Measurements from ENCODE around the gene GHRHR.

GHRHR gene

GRCh38 chr7:30963842-30964241 is at the start of gene GHRHR:
Gene GHRHR (plus strand): TSS chr7:30963953. CDS start chr7:30964069, 116 bp downstream.
- H3F3A ChIP-seq (ENCODE audit: insufficient read depth, low read length): no peaks in the 10 kb centered on the region
- no peaks in the 10 kb centered on the region for H3K27me3 ChIP-seq (replicated peaks; ENCODE audit: insufficient read depth, low read length)
- no peaks in the 10 kb centered on the region for H3K36me3 ChIP-seq (replicated peaks; ENCODE audit: insufficient read depth, low read length)
- no peaks in the 10 kb centered on the region for H3K9me2 ChIP-seq (replicated peaks; ENCODE audit: insufficient read depth, low read length)
- no peak within 1 kb of the TSS for H3K4me2 ChIP-seq (ENCODE audit: low read depth, low read length)
- H3K4me1 ChIP-seq (ENCODE audit: low read length): no peaks in the 10 kb centered on the region
- no peak within 1 kb of the TSS for H3K27ac ChIP-seq (ENCODE audit: low read length)
- TF ChIP-seq CTCF (IDR thresholded peaks at IDR 0.05; ENCODE audit: low read length) (no peak), EZH2phosphoT487 (IDR thresholded peaks at IDR 0.05; ENCODE audit: low read length) (no peak), EZH2 (optimal IDR thresholded peaks at IDR 0.05; ENCODE audit: low read depth, low read length) (no peak)
- H4K20me1 ChIP-seq (ENCODE audit: insufficient read depth, low read length): no peaks in the 10 kb centered on the region
- H3K9ac ChIP-seq (ENCODE audit: low read length): no peak within 1 kb of the TSS
- no peaks in the 10 kb centered on the region for H3K79me2 ChIP-seq (ENCODE audit: low read length)
- no peak for DNase-seq
- H2AFZ ChIP-seq (ENCODE audit: low read length): no peak within 1 kb of the TSS
- no peak within 1 kb of the TSS for H3K4me3 ChIP-seq (ENCODE audit: low read length)
- H3K9me3 ChIP-seq (replicated peaks; ENCODE audit: insufficient read depth, low read length): no peaks in the 10 kb centered on the region

DNA sequence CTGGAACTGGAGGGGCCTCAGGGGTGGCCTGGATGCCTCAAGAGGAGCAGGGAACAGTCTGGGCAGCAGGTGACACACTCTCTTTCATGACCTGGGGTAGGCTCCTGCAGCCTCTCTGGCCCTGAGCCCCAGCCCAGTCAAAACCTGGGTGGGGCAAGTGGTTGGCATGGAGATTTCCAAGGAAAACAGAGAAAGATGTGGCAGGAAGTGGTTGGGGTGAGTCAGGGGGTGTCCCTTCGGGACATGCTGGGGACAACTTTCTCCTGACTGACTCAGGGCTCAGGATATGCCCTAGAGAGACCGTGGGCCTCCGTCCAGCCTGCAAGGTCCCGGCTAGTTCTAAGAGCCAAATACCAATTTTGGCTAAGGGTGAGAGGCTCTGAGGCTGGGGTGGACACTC is 49.2 kb upstream of the GHRHR start:
- Histone ChIP-seq H4K20me1 (ENCODE audit: insufficient read depth, low read length) (no peaks in the 10 kb centered on the region), H3K36me3 (replicated peaks; ENCODE audit: insufficient read depth, low read length) (no peaks in the 10 kb centered on the region), H3K27me3 (replicated peaks; ENCODE audit: insufficient read depth, low read length) (no peaks in the 10 kb centered on the region), H3F3A (ENCODE audit: insufficient read depth, low read length) (no peaks in the 10 kb centered on the region), H2AFZ (ENCODE audit: low read length) (no peak overlapping the region), H3K4me2 (ENCODE audit: low read depth, low read length) (no peak overlapping the region), H3K79me2 (ENCODE audit: low read length) (no peaks in the 10 kb centered on the region), H3K4me3 (ENCODE audit: low read length) (no peak overlapping the region), H3K9me3 (replicated peaks; ENCODE audit: insufficient read depth, low read length) (no peaks in the 10 kb centered on the region), H3K9ac (ENCODE audit: low read length) (no peak overlapping the region), H3K4me1 (ENCODE audit: low read length) (no peaks in the 10 kb centered on the region), H3K9me2 (replicated peaks; ENCODE audit: insufficient read depth, low read length) (no peaks in the 10 kb centered on the region), H3K27ac (ENCODE audit: low read length) (no peak overlapping the region)
- DNase-seq: no peak
- TF ChIP-seq CTCF (IDR thresholded peaks at IDR 0.05; ENCODE audit: low read length) (no peak), EZH2 (optimal IDR thresholded peaks at IDR 0.05; ENCODE audit: low read depth, low read length) (no peak)

GRCh38 chr7:30915005-30915601 is 48.6 kb upstream of the GHRHR start:
- H3K9me2 ChIP-seq (replicated peaks; ENCODE audit: insufficient read depth, low read length): no peaks in the 10 kb centered on the region
- no peaks in the 10 kb centered on the region for H3K4me1 ChIP-seq (ENCODE audit: low read length)
- H3K27me3 ChIP-seq (replicated peaks; ENCODE audit: insufficient read depth, low read length): no peaks in the 10 kb centered on the region
- no peaks in the 10 kb centered on the region for H3F3A ChIP-seq (ENCODE audit: insufficient read depth, low read length)
- TF ChIP-seq CTCF (IDR thresholded peaks at IDR 0.05; ENCODE audit: low read length): no peak
- no peak for TF ChIP-seq EZH2phosphoT487 (IDR thresholded peaks at IDR 0.05; ENCODE audit: low read length)
- TF ChIP-seq EZH2 (optimal IDR thresholded peaks at IDR 0.05; ENCODE audit: low read depth, low read length): no peak
- H2AFZ ChIP-seq (ENCODE audit: low read length): no peak overlapping the region
- H3K27ac ChIP-seq (ENCODE audit: low read length): no peak overlapping the region
- DNase-seq: no peak
- H3K79me2 ChIP-seq (ENCODE audit: low read length): no peaks in the 10 kb centered on the region
- H3K9ac ChIP-seq (ENCODE audit: low read length): no peak overlapping the region
- no peak overlapping the region for H3K4me3 ChIP-seq (ENCODE audit: low read length)
- H3K36me3 ChIP-seq (replicated peaks; ENCODE audit: insufficient read depth, low read length): no peaks in the 10 kb centered on the region
- H4K20me1 ChIP-seq (ENCODE audit: insufficient read depth, low read length): no peaks in the 10 kb centered on the region
- no peaks in the 10 kb centered on the region for H3K9me3 ChIP-seq (replicated peaks; ENCODE audit: insufficient read depth, low read length)
- no peak overlapping the region for H3K4me2 ChIP-seq (ENCODE audit: low read depth, low read length)
